GM21529 (cell line): ENCODE results near the gene DYSF.

ENCODE experiments used
- ATAC-seq: cut with Tn5 transposase; IDR thresholded peaks from one replicate; pipeline ENCODE4 v1.9.1; 2021; ENCODE audit not compliant: unreplicated experiment

DYSF gene

DNA sequence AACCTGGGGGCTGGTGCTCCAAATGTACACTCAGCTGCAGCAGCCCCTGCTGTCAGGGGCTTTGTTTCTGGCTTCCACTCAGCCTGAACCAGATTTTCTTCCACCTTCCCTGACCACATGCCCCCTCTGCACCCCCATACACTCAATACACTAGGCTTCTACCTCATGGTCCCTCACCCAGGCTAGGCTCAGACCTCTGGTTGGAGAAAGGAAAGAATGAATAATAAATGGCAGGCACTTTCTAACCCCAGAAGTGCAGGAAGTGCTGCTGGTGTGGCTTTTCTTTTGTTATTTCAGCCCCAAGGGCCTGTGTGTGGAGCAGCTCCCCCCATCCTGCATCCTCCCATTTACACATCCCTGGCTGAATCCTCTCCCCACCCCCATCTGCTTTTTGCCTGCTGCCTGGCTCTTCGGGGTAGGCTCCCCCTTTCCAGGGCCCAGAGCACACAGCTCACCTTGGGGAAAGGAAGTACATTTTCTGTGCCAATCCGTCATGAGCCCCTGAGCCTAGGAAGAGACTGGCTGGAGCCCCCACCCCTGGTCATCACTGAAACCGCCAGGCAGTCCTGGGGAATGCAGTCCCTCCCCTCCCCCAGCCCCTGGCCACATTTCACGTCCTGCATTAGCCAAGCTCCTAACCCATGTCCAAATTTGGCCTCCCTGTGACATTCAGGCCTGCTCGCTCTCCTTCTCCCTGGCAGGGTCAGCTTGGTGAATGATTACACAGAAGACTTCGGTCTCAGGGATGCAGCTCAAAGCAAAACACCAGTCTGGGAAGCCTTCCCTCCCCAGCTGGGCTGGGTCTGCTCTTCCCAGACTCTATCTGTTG, 2.6 kb downstream of the DYSF start:
- no peak for ATAC-seq

DNA sequence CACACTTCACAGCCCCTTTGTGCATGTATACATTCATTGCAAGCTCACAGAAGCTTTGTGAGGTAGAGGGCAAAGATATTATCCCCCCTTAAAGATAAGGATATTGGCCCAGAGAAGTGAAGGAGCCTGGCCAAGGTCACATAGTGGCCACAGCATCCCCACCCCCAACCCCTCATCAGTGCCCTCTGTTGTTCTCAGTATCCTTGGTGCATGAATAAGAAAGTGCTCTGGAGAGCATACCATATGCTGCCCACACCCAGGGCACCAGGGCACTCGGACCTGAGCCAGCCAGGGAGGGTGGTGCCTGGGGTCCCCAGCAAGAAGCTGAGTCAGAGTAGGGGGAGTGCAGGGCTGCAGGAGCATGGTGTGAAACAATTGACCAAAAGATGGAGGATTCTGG, 3.3 kb downstream of the DYSF start:
- ATAC-seq = no peak

- no peak for ATAC-seq
Measured at GRCh38 chr2:71457123-71457915, 4.0 kb downstream of the DYSF start.

GRCh38 chr2:71457923-71458322, 4.6 kb downstream of the DYSF start:
- no peak for ATAC-seq

GRCh38 chr2:71458413-71459083, 5.2 kb downstream of the DYSF start:
- ATAC-seq = no peak

GRCh38 chr2:71459084-71459431, 5.7 kb downstream of the DYSF start:
- ATAC-seq = no peak

- ATAC-seq = no peak
Measured at GRCh38 chr2:71460056-71460455, 6.7 kb downstream of the DYSF start.

- ATAC-seq = no peak
Measured at GRCh38 chr2:71460595-71461303, 7.4 kb downstream of the DYSF start.

- no peak for ATAC-seq
Measured at GRCh38 chr2:71461304-71461671, 7.9 kb downstream of the DYSF start.

GRCh38 chr2:71462056-71462605, 8.8 kb downstream of the DYSF start:
- ATAC-seq = no peak

- no peak for ATAC-seq
Measured at GRCh38 chr2:71462641-71463341, 9.4 kb downstream of the DYSF start.

GRCh38 chr2:71463342-71463654, 9.9 kb downstream of the DYSF start:
- ATAC-seq = no peak

DNA sequence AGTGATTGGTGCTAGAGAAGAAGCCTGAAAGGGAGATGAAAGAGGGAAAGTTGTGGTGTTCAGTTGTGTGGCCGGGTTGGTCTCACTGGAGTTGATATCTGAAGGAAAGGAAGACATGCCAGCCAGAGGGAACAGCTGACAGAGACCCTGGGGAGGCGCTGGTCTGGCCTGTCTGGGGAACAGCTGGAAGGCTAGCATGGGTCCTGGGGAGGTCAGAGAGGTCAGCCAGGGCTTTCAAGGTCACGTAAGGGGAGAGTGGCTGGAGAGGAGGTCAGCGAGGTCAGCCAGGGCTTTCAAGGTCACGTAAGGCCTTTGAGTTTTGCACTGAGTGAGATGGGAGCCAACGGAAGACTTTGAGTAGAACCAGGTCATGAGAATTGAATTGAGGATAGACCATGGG, 11.0 kb downstream of the DYSF start:
- ATAC-seq = no peak

DNA sequence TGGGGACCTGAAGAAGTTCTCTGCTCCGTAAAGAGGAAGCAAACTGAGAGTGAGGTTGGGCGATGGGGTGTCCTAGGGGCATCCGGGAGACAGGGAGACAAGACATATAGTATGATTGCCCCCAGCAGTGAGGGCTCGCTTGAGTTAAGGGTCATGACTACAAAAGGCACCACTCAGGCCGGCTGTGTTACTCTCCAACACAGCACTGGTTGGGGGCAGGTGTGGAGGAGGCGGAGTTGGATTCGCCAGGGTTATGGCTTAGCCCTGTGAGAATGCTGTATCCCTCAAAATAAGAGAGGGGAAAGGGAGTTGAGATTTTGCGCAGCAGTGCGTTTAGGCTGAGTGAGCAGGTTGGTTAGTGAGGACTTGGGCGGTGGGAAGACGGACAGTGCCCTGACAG, 12.0 kb downstream of the DYSF start:
- no peak for ATAC-seq

- no peak for ATAC-seq
Measured at GRCh38 chr2:71465961-71466300, 12.6 kb downstream of the DYSF start.

- no peak for ATAC-seq
Measured at GRCh38 chr2:71466301-71467179, 13.2 kb downstream of the DYSF start.

GRCh38 chr2:71467180-71467815, 13.9 kb downstream of the DYSF start:
- no peak for ATAC-seq

DNA sequence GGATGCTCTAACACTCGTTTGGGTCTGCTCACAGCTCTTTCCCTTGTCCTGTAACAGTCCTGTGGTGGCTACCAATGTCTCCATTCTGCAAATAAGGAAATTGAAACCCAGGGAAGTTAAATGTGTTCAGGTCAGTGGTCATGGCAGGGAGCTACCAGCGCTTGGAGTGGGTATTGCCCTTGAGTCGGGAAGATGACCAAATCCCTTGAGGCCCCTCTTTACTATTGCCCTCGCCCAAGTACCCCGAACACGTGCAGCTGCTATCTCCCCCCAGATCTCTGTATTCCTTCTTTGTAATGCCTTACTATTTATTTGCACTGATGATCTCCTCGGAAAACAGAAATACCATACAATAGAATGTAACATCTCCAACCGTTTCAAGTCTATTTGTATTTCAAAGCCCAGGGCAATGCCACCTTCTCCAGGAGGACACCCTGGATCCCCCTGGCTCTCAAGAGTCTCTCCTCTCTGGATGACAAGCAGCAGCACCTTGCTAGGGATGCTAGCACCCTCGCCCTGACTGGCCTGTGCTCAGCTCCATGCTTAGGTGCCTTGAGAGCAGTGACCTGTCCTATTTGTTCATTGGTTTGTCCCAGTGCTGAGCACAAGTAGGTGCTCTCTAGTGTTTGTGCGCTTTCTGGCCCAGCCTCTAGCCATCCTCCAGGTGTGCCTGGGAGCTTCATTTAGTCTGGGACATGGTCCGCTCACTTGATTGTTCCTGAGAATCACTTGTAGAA, 15.1 kb downstream of the DYSF start:
- no peak for ATAC-seq
